Cardiac septum (tissue), 1 donor: ENCODE measurements around the gene KLC3. TPM values are rescaled to one million over a fixed set of nuclear protein-coding genes. Genes with fewer than 3 reads are reported as not detected.

Source experiments
- total RNA-seq: library from RNA; stranded (reverse); fragmentation: NEBNext Ultra II Directional; extraction: Animal tissue kit (Norgen Biotek cat#: 25700); gene quantifications from one replicate; pipeline ENCODE4 v1.2.1, GENCODE V29; 2021
- donor health status: DM: no; HTN: no; CAD: no.

KLC3 gene
- total RNA-seq, 1 donor from 2014 or later, result not detected

Other genes starting within 250 kb of the KLC3 start
- 18.6 TPM for gene PPP1R37, start 247.6 kb upstream of the KLC3 start, total RNA-seq
- not detected for gene NKPD1, start 179.8 kb upstream of the KLC3 start, total RNA-seq
- gene TRAPPC6A, start 162.5 kb upstream of the KLC3 start, total RNA-seq, result 19.9 TPM
- 5.0 TPM for gene BLOC1S3, start 162.0 kb upstream of the KLC3 start, total RNA-seq
- 1.7 TPM for gene EXOC3L2, start 95.3 kb upstream of the KLC3 start, total RNA-seq
- gene MARK4, start 89.5 kb upstream of the KLC3 start, total RNA-seq, result 36.6 TPM
- 2,391 TPM for gene CKM, start 17.9 kb upstream of the KLC3 start, total RNA-seq
- 12.4 TPM for gene ERCC2, start 29.8 kb downstream of the KLC3 start, total RNA-seq
- 119 TPM for gene PPP1R13L, start 64.3 kb downstream of the KLC3 start, total RNA-seq
- gene POLR1G, start 65.9 kb downstream of the KLC3 start, total RNA-seq, result 3.2 TPM
- gene ERCC1, start 83.2 kb downstream of the KLC3 start, total RNA-seq, result 89.0 TPM
- 0.94 TPM for gene FOSB, start 127.2 kb downstream of the KLC3 start, total RNA-seq
- gene RTN2, start 156.3 kb downstream of the KLC3 start, total RNA-seq, result 15.1 TPM
- gene PPM1N, start 157.7 kb downstream of the KLC3 start, total RNA-seq, result 0.59 TPM
- gene VASP, start 166.7 kb downstream of the KLC3 start, total RNA-seq, result 60.4 TPM
- 15.3 TPM for gene OPA3, start 244.1 kb downstream of the KLC3 start, total RNA-seq